ENCODE results near the gene EIF3K. TPM values are rescaled to one million over a fixed set of nuclear protein-coding genes. Genes with fewer than 3 reads are reported as not detected.

EIF3K gene
- polyA plus RNA-seq, 1 donor (not counting 4 experiments of a cell fraction or from before 2014, with no cell fraction given), result 240 TPM

GRCh38 chr19:38670921-38671398 lies 52.0 kb downstream of the EIF3K start:
- H2AFZ ChIP-seq (ENCODE audit: control insufficient read depth, low read length), result no peak overlapping the region
- no peak for DNase-seq (ENCODE audit: low read depth, low spot score)
- peak overlapping the region; percentile 16 for H3K27ac ChIP-seq (ENCODE audit: control insufficient read depth, insufficient read depth, low read length)
- no peaks in the 10 kb centered on the region for H3K27me3 ChIP-seq (ENCODE audit: control insufficient read depth, extremely low read depth, insufficient read depth, low read length)
- no peak for TF ChIP-seq CTCF (optimal IDR thresholded peaks at IDR 0.05 in 1 of 3, IDR thresholded peaks at IDR 0.05 in 1 of 3, conservative IDR thresholded peaks at IDR 0.05 in 1 of 3; ENCODE audit: extremely low read depth in 1 of 3, insufficient read depth in 2 of 3, low read length in 3 of 3)
- no peak for TF ChIP-seq EZH2 (IDR thresholded peaks at IDR 0.05; ENCODE audit: low read length)
- FAIRE-seq, result no peak
- H3K4me3 ChIP-seq (ENCODE audit: control insufficient read depth in 2 of 3, extremely low read depth in 1 of 3, insufficient read depth in 2 of 3, low read depth in 1 of 3, low read length in 3 of 3), result no peak overlapping the region
- peaks cover 10 to 33% of the 10 kb centered on the region in 2 experiments for H3K36me3 ChIP-seq (ENCODE audit: control insufficient read depth in 2 of 2, extremely low read depth in 1 of 2, insufficient read depth in 2 of 2, low read length in 2 of 2)
- no peak overlapping the region for H3K9ac ChIP-seq (ENCODE audit: control insufficient read depth, extremely low read depth, insufficient read depth, low read length)
- H3K4me1 ChIP-seq (ENCODE audit: control insufficient read depth, extremely low read depth, insufficient read depth, low read length), result peaks cover 81% of the 10 kb centered on the region
- H3K9me3 ChIP-seq (ENCODE audit: control insufficient read depth, low read depth, low read length), result no peaks in the 10 kb centered on the region
- peaks cover 91% of the 10 kb centered on the region for H3K79me2 ChIP-seq (ENCODE audit: control insufficient read depth, insufficient read depth, low read length)
- dilution Hi-C loops (cut with MboI; ENCODE audit: extremely low pct_ligation_motif_present, low sequenced_read_pairs), result no loop called here
- H3K9me1 ChIP-seq (ENCODE audit: control insufficient read depth, extremely low read depth, insufficient read depth, low read length), result peaks cover 2% of the 10 kb centered on the region
- H4K20me1 ChIP-seq (ENCODE audit: control insufficient read depth, extremely low read depth, insufficient read depth, low read length), result peaks cover 24% of the 10 kb centered on the region
- H3K4me2 ChIP-seq (ENCODE audit: control insufficient read depth, extremely low read depth, insufficient read depth, low read depth, low read length), result no peak overlapping the region

- TF ChIP-seq CTCF (optimal IDR thresholded peaks at IDR 0.05 in 1 of 3, IDR thresholded peaks at IDR 0.05 in 1 of 3, conservative IDR thresholded peaks at IDR 0.05 in 1 of 3; ENCODE audit: extremely low read depth in 1 of 3, insufficient read depth in 2 of 3, low read length in 3 of 3), result no peak
- TF ChIP-seq EZH2 (IDR thresholded peaks at IDR 0.05; ENCODE audit: low read length), result no peak
- no peak for DNase-seq (ENCODE audit: low read depth, low spot score)
- H3K4me3 ChIP-seq (ENCODE audit: control insufficient read depth in 2 of 3, extremely low read depth in 1 of 3, insufficient read depth in 2 of 3, low read depth in 1 of 3, low read length in 3 of 3), result no peak overlapping the region
- FAIRE-seq, result no peak
- H2AFZ ChIP-seq (ENCODE audit: control insufficient read depth, low read length), result no peak overlapping the region
- no peaks in the 10 kb centered on the region for H3K27me3 ChIP-seq (ENCODE audit: control insufficient read depth, extremely low read depth, insufficient read depth, low read length)
- dilution Hi-C loops (cut with MboI; ENCODE audit: extremely low pct_ligation_motif_present, low sequenced_read_pairs), result no loop called here
- H3K27ac ChIP-seq (ENCODE audit: control insufficient read depth, insufficient read depth, low read length), result peak overlapping the region; percentile 16
- no peak overlapping the region for H3K9ac ChIP-seq (ENCODE audit: control insufficient read depth, extremely low read depth, insufficient read depth, low read length)
- peaks cover 81% of the 10 kb centered on the region for H3K4me1 ChIP-seq (ENCODE audit: control insufficient read depth, extremely low read depth, insufficient read depth, low read length)
- no peaks in the 10 kb centered on the region for H3K9me3 ChIP-seq (ENCODE audit: control insufficient read depth, low read depth, low read length)
- peaks cover 13 to 39% of the 10 kb centered on the region in 2 experiments for H3K36me3 ChIP-seq (ENCODE audit: control insufficient read depth in 2 of 2, extremely low read depth in 1 of 2, insufficient read depth in 2 of 2, low read length in 2 of 2)
- H3K4me2 ChIP-seq (ENCODE audit: control insufficient read depth, extremely low read depth, insufficient read depth, low read depth, low read length), result no peak overlapping the region
- H4K20me1 ChIP-seq (ENCODE audit: control insufficient read depth, extremely low read depth, insufficient read depth, low read length), result peaks cover 24% of the 10 kb centered on the region
- H3K79me2 ChIP-seq (ENCODE audit: control insufficient read depth, insufficient read depth, low read length), result peaks cover 91% of the 10 kb centered on the region
- peaks cover 2% of the 10 kb centered on the region for H3K9me1 ChIP-seq (ENCODE audit: control insufficient read depth, extremely low read depth, insufficient read depth, low read length)
Observed at GRCh38 chr19:38671654-38672053, 52.7 kb downstream of the EIF3K start.
